Hematopoietic multipotent progenitor cell treated with erythropoietin and hydrocortisone succinate and interleukin-3 and kit ligand, for 17 days (in vitro differentiated cells): ENCODE results near the gene SEC61G.

Source experiments
- DNase-seq: peaks from one replicate; pipeline ENCODE4 v3.0.0-alpha.2; 2015; ENCODE audit warnings: low spot score

The SEC61G gene

DNA sequence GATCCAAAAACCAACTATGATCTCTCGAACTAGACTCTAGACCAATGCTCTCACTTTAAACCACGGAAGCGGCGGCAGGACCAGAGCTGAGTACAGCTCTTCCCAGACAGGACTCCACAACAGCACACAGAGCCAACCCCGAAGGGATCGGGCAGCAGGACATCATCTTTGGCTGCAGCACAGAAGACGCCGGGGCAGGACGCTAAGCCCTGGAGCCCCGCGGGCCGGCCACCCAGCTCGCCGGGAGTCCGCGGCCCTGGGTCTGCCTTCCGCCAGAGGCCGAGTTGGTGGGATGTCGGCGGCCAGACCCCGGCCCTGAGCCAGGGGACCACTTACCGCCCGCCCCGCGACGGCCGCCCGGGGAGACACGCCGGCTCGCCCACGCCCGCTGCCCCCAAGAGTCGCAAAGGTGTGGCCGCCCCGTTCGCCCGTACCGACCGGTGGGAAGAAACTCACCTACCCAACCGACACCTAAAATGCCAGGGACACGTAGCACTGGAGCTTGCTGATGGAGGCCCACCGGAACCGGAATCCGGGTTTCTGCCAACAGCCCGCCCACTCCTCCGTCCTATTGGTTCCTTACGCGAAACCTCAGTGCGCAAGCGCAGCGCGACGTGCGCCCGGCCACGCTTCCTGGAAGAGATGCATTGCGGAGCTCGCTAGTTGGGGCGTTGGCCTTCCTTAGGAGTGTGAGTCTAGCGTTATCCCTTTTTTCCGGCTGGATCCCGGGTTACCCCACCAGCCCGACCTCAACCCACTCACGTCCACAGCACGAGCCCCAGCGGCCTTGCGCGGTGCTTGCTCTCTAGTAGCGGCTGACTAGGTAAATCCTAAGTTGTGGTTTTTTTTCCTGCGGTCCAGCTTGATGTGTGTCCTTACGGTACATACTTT is at the start of gene SEC61G:
TSS of gene SEC61G (minus strand) at position 510 of the 891 bp plus-strand sequence. CDS start 1,623 bp downstream, outside the sequence.
- peak; percentile 93 for DNase-seq

DNA sequence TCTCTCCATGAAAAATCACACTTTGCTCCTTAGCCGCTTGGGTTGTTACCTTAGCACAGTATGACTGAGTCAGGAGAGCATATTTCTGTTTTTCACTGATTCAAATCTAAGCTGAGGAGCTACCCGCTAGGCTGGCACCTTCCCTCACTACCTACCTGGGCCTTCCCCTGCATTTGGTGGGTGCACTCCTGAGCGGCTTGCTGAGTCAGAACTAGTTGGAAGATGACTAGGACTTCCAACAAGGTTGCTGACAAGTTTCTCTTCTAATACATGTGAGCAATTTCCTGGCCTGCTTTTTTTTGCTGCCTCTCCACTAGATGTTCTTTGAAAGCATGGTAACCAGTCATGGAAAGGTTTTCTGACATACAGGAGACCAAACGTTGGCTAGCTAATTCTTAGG is 43.8 kb upstream of the SEC61G start:
- no peak for DNase-seq

DNA sequence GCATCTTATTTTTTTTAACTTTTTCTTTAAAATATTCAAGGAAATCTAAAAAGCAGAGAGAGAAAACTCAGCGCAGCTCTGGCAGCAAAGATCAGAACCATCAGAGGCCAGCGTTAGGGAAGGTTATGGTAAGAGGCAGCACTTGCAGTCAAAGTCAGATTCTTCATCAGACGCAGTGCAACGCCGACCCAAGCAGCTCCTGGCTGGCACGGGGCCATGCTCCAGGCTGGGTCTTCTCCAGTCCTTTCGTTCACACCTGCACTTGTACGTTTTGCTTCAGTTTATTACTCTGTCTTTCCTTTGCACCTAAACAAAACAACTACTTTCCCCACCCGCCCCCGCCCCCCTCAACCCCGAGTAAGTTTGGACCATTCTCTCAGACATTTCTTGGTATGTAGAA is 43.1 kb upstream of the SEC61G start:
- no peak for DNase-seq

DNA sequence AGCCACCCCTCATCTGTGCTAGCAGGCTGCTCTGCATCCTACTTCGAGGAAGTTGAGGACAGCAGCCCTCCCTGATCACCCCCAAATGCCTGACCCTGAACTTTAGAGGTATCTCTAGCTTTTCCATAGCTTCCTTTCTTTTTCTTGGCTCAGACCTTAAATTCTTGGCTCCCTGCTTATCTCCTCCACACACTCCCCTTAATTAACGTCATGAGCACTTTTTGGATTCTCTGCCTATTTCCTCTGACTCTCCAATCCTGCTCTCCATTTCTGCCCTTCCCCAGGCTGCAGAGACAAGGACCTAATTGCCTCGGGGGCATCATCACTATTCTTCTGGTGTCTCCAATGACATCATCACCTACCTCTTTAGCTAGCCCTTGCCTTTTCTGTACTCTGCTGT is 40.8 kb upstream of the SEC61G start:
- no peak for DNase-seq

DNA sequence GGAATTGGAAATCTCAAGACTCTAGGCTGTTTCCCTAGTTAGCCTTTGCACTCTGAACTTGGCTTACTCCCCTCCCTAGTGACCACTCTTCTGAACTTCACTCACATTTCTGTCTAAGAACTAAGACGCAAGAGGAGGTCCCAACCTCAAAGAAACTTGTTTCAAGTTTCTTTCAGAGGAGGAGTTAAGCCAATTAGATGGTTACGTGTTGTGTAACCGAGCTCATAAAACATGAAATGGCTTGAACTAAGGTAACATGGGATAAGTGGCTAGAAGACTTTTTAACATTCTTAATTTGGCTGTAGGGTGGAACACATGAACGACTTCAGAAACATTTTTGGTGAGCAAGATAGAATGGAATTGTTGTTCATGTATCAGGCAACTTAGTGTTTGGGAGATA is 39.5 kb upstream of the SEC61G start:
- no peak for DNase-seq

DNA sequence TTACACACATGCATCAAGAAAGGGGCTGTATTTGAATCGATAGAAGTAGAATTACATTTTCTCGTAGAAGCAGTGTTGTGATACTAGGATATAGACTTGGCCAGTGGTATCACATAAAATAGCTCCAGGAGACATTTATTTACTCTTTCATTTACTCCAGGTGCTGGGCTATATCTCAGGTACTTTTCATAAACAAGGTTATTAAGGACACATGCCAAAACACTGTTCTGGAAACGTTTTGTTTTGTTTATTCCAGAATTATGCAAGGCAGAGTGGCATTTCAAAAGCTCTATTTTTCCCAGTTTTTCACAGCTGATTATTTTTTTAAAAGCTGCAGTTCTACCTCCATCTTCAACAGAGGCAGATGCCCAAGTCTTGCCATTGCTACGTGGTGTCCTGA is 37.8 kb upstream of the SEC61G start:
- no peak for DNase-seq

DNA sequence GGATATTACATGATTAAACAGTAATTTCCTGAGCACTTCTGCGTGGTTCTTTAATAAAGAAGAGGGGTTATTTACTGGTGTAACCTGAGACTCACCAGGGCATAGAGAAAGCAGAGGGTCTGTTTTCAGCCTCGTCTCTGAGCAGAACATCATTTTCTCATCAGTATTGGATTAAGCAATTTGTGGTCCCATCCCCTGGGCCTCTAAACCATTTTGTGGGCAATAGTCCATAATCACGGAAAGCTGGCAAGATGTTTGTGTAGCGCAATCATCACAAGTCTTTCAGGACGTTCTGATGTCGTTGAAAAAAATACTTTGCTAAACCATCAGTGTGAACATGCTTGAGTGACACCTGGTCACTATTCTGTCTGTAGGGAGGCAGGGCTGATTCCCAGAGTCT is 37.1 kb upstream of the SEC61G start:
- no peak for DNase-seq

GRCh38 chr7:54792383-54792782 is 33.4 kb upstream of the SEC61G start:
- DNase-seq, result no peak

DNA sequence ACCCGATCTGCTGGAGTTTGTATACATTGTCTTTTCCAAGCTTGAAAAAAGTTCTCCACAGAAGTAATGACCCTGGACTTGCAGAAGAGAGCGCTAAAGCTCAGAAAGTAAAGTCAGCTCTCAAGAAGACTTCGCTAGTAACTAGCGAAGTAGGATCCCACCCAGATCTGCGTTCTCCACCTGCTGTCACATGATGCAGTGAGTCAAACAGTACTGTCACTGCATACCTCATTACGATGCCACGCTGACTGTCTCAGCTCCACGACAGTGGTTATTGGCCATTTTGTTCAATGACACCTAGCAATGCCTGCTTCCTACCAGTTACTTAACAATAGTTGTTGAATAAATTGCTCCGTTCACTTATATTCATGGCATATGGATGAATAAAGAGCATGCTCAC is 29.7 kb upstream of the SEC61G start:
- DNase-seq, result peak; percentile 17

GRCh38 chr7:54785261-54785660 is 26.2 kb upstream of the SEC61G start:
- no peak for DNase-seq

DNA sequence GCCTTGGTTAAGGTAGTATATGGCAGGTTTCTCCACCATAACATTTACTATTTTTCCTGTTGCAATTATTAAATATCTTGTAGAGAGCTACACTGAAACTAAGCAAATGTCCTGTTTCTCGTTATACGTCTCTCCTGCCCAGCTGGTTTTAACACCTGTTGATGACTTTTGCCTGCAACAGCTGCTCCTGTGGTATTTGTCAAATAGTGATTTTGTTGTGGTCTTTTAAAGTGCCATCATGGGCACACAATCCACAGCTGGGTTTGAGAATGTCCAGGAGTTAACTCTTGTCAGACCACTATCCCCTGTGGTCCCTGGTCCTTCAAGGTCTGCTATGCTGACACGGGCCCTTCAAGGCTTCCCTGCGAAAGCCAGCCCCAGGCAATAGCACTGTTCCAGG is 24.9 kb upstream of the SEC61G start:
- DNase-seq, result no peak

GRCh38 chr7:54782829-54783228 is 23.8 kb upstream of the SEC61G start:
- no peak for DNase-seq

- DNase-seq, result no peak
Observed at GRCh38 chr7:54782314-54782713, 23.3 kb upstream of the SEC61G start.

- peak; percentile 7 for DNase-seq
Observed at GRCh38 chr7:54781134-54781920, 22.3 kb upstream of the SEC61G start.

GRCh38 chr7:54780490-54780889 is 21.5 kb upstream of the SEC61G start:
- no peak for DNase-seq

- DNase-seq, result no peak
Observed at GRCh38 chr7:54778696-54779540, 19.9 kb upstream of the SEC61G start.

DNA sequence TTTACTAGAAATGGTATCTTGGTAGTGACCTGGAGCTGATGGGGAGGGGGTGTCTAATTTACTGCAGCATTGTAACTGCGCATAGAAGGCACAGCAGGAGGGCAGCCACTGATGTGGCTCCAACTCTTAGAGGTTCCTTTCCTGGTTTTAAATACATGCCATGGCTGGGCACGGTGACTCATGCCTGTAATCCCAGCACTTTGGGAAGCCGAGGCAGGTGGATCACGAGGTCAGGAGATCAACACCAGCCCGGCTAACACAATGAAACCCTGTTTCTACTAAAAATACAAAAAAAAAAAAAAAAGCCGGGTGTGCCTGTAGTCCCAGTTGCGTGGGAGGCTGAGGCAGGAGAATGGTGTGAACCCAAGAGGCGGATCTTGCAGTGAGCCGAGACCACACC is 19.2 kb upstream of the SEC61G start:
- no peak for DNase-seq

- DNase-seq, result no peak
Observed at GRCh38 chr7:54774785-54775740, 16.1 kb upstream of the SEC61G start.

DNA sequence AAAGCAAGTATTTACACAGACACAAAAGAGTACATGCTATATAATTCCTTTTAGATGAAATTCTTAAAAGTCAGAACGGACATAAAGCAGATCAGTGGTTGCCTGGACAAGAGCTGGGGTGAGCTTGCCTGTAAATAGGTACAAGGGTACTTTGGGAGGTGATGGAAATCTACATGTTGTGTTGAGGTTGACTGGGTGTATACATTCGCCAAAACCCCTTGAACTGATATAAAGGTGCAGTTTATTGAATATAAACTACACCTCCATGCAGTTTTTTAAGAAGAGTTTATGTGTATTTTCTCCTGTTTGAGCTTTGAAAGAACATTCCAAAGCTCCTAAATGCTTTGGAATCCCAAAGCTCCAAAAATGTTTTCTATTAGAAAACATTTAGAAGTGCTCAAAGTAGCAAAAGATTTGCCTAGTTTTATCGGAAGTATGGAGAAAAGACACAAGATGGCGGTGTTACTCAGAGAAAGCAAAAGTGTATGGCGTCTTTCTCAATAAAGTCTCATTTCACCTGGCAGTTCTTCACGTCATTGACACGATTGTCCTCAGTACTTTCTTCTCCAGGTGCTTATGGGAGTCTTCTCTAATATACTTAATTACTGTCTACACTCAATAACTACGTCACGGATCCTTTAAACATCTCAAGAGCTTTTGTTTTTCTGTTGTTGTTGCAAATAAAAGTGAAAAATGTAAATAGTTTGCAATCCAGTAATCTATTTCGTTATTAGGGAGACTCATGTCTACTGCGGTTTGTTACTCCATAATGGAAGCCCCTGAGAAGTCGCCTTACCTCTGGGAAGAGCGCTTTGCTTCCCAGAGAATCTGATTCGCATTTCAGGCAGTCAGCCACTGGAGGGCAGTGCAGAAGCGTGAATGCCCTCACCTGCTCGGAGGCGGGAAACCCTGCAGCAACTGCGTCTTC is 14.7 kb upstream of the SEC61G start:
- DNase-seq, result peak; percentile 56

- no peak for DNase-seq
Observed at GRCh38 chr7:54769203-54769602, 10.2 kb upstream of the SEC61G start.
